ENCODE data around the gene CACNA1A. TPM values are rescaled to one million over a fixed set of nuclear protein-coding genes. Genes with fewer than 3 reads are reported as not detected.

Gene CACNA1A
- total and polyA plus RNA-seq, 2 of the 4 experiments (the other 2 are of a cell fraction) = 5.9 to 15.0 TPM

DNA sequence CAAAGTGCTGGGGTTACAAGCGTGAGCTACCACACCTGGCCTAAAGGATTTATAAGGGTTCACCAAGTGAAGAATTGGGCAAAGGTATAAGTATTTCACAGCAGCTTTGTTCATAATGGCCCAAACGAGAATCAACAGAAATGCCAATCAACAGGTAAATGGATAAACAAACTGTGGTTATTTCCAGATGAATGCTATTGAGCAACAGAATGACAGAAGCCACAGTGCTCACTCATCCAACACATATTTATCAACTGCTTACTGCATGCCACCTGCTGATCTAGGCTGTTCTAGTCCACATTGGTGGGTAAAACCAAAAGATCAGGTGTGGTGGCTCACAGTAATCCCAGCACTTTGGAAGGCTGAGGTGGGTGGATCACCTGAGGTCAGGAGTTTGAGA is 27.7 kb downstream of the CACNA1A start:
- Histone ChIP-seq H3K27ac (ENCODE audit: insufficient read depth, low read length) (no peak overlapping the region), H3K9me1 (ENCODE audit: insufficient read depth, low read length) (no peaks in the 10 kb centered on the region), H3K4me2 (ENCODE audit: low read depth, low read length) (no peak overlapping the region), H2AFZ (replicated peaks; ENCODE audit: low read length, poor library complexity) (no peak overlapping the region), H3K27me3 (ENCODE audit: control insufficient read depth, insufficient read depth, low read length) (no peaks in the 10 kb centered on the region), H4K8ac (ENCODE audit: low read depth in 2 of 2, low read length in 2 of 2) (no peak overlapping the region), H3K9ac (ENCODE audit: low read depth, low read length) (no peak overlapping the region), H3K14ac (replicated peaks; ENCODE audit: low read depth, low read length) (no peak overlapping the region), H3K4me3 (ENCODE audit: insufficient read depth, low read depth, low read length) (no peak overlapping the region), H4K20me1 (ENCODE audit: insufficient read depth, low read length) (no peaks in the 10 kb centered on the region), H3K23ac (ENCODE audit: low read depth, low read length) (no peak overlapping the region), H2BK15ac (ENCODE audit: low read depth, low read length) (no peak overlapping the region), H3K79me1 (ENCODE audit: low read depth in 1 of 2, low read length in 2 of 2) (peaks cover 0 to 5% of the 10 kb centered on the region in 2 experiments; a peak in 1 of 4 replicates), H3K4me1 (ENCODE audit: control insufficient read depth, insufficient read depth, low read length) (no peaks in the 10 kb centered on the region), H3K56ac (ENCODE audit: extremely low read depth, insufficient read depth, low read length) (no peak overlapping the region), H2AK5ac (ENCODE audit: low read depth, low read length) (no peak overlapping the region), H2AK9ac (replicated peaks; ENCODE audit: low read depth, low read length, poor library complexity) (no peak overlapping the region), H3K4ac (ENCODE audit: low read depth, low read length) (no peak overlapping the region), H2BK5ac (ENCODE audit: low read depth, low read length, poor library complexity, severe bottlenecking) (no peak overlapping the region), H3K18ac (ENCODE audit: low read depth, low read length) (no peak overlapping the region), H4K5ac (ENCODE audit: low read depth, low read length) (no peak overlapping the region), H3K36me3 (ENCODE audit: control insufficient read depth, insufficient read depth, low read length) (no peaks in the 10 kb centered on the region), H4K91ac (ENCODE audit: insufficient read depth, low read depth, low read length) (no peak overlapping the region), H2BK120ac (ENCODE audit: low read depth, low read length) (no peak overlapping the region), H2BK20ac (ENCODE audit: low read depth, low read length) (no peak overlapping the region), H3K9me3 (ENCODE audit: control insufficient read depth, insufficient read depth, low read length) (peaks cover 5% of the 10 kb centered on the region)
- TF ChIP-seq, protein P1, sequence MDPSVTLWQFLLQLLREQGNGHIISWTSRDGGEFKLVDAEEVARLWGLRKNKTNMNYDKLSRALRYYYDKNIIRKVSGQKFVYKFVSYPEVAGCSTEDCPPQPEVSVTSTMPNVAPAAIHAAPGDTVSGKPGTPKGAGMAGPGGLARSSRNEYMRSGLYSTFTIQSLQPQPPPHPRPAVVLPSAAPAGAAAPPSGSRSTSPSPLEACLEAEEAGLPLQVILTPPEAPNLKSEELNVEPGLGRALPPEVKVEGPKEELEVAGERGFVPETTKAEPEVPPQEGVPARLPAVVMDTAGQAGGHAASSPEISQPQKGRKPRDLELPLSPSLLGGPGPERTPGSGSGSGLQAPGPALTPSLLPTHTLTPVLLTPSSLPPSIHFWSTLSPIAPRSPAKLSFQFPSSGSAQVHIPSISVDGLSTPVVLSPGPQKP (IDR thresholded peaks at IDR 0.05; ENCODE audit: borderline replicate concordance, low read depth, low read length) = no peak
- no peak for DNase-seq
- no CpG with 5 or more reads among the region's 2 CpGs for WGBS, 2 experiments (ENCODE audit: extremely low coverage in 2 of 2, insufficient read length in 1 of 2)
- ChIA-PET POLR2A (ENCODE audit: unreplicated experiment) (no interaction called here), CTCF (no interaction called here)
- in situ Hi-C loops (cut with MboI; ENCODE audit: low sequenced_read_pairs) (no loop called here), dilution Hi-C loops (cut with HindIII; ENCODE audit: low sequenced_read_pairs, unreplicated experiment) (no loop called here), intact Hi-C loops (cut with micrococcal nuclease) (no loop called here)
- no peak for ATAC-seq (ENCODE audit: low read depth)
- no TSS peak for BruUV-seq (replicated peaks)

All from IMR-90 (cell line).